ENCODE measurements around the gene SPOCK3.
"Not testable (repeated sequence)": the region's sequence is repeated elsewhere in the genome, so short reads cannot be mapped to it uniquely, and the experiment has no call there.

- TF ChIP-seq CTCF, POLR2A (IDR thresholded peaks at IDR 0.05): not testable (repeated sequence)
Measured at GRCh38 chr4:167281545-167281944, 47.3 kb upstream of the SPOCK3 start.
